Head of caudate nucleus (tissue), 42 donors: ENCODE results near the gene DOCK3.
A peak's percentile ranks its signal among the peaks of the same experiment; 100 is the strongest.
"Not testable (repeated sequence)": the region's sequence is repeated elsewhere in the genome, so short reads cannot be mapped to it uniquely, and the experiment has no call there.

ENCODE experiments used
- DNase-seq, 42 donors: peaks; one replicate each; pipeline versions ENCODE4 v3.0.0 to v3.0.0-alpha.2; 2020 to 2021; ENCODE audit warnings: mixed read lengths in 7 of 42
- intact Hi-C: fragments of 100-400 bp; cut with DNase I; formaldehyde crosslinking; loops from one replicate; pipeline ENCODE4 v1.15.0; 2022

Gene DOCK3

GRCh38 chr3:50759015-50759414, 84.3 kb downstream of the DOCK3 start:
- intact Hi-C loops, result no loop called here
- no peak for DNase-seq

- intact Hi-C loops, result no loop called here
- DNase-seq, result no peak
Measured at GRCh38 chr3:50777680-50778079, 103.0 kb downstream of the DOCK3 start.

DNA sequence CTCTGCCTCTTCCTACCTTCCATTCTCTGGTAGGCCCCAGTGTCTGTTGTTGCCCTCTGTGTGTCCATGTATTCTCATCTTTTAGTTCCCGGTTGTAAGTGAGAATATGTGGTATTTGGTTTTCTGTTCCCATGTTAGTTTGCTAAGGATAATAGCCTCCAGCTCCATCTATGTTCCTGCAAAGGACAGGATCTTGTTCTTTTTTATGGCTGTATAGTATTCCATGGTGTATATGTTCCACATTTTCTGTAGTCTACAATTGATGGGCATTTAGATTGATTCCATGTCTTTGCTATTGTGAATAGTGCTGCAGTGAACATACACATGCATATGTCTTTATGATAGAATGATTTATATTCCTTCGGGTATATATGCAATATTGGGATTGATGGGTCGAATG, 107.0 kb downstream of the DOCK3 start:
- DNase-seq, intact Hi-C loops: not testable (repeated sequence)

DNA sequence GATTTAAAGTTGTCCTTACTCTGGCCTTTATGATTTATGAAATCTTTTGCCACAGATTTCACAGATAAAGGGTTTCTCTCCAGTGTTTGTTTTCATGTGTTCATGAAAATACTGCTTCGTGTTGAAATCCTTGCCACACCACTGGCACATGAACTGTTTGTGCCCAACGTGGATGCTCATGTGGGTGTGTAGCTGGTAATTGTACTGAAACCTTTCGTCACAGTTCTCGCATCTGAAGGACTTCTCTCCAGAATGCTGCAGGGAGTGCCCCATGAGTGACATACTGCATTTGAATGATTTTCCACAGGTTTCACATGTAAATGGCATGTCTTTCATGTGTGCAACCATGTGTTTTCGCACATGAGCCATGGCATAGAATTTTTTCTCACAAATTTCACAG, 111.9 kb downstream of the DOCK3 start:
- no peak for DNase-seq
- intact Hi-C loops, result no loop called here

DNA sequence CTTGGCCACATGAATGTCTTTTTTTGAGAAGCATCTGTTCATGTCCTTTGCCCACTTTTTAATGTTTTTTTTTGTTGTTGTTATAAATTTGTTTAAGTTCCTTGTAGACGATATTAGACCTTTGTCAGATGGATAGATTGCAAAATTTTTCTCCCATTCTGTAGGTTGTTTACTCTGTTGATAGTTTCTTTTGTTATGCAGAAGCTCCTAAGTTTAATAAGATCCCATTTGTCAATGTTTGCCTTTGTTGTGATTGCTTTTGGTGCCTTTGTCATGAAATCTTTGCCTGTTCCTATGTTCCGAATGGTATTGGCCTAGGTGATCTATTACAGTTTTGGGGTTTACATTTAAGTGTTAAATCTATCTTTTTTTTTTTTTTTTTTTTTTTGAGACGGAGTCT, 116.2 kb downstream of the DOCK3 start:
- intact Hi-C loops, result not testable (repeated sequence)

DNA sequence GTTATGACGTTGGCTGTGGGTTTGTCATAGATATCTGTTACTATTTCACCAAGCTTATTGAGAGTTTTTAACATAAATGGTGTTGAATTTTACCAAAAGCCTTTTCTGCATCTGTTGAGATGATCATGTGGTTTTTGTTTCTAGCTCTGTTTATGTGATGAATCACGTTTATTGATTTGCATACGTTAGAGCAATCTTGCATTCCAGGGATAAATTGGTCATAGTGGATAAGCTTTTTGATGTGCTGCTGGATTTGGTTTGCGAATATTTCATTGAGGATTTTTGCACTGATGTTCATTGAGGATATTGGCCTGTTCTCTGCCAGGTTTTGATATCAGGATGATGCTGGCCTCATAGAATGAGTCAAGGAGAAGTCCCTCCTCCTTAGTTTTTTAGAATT, 117.8 kb downstream of the DOCK3 start:
- intact Hi-C loops, result no loop called here
- no peak for DNase-seq

More for the DNA sequence above, 116.2 kb downstream of the DOCK3 start:
- not testable (repeated sequence) for DNase-seq

DNA sequence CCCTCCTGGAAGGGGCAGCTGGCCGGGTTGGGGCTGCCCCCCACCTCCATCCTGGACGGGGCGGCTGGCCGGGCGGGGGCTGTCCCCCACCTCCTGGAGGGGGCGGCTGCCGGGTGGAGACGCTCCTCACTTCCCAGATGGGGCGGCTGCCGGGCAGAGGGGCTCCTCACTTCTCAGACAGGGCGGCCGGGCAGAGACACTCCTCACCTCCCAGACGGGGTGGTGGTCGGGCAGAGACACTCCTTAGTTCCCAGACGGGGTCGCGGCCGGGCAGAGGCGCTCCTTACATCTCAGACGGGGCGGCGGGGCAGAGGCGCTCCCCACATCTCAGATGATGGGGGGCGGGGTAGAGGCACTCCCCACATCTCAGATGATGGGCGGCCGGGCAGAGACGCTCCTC, 129.1 kb downstream of the DOCK3 start:
- intact Hi-C loops, DNase-seq: not testable (repeated sequence)

- DNase-seq, intact Hi-C loops: not testable (repeated sequence)
Measured at GRCh38 chr3:50804376-50804775, 129.6 kb downstream of the DOCK3 start.

- intact Hi-C loops, result no loop called here
- DNase-seq, result no peak
Measured at GRCh38 chr3:50805321-50805720, 130.6 kb downstream of the DOCK3 start.

- DNase-seq, result no peak
- intact Hi-C loops, result no loop called here
Measured at GRCh38 chr3:50806031-50806430, 131.3 kb downstream of the DOCK3 start.

GRCh38 chr3:50806806-50807205, 132.1 kb downstream of the DOCK3 start:
- no peak for DNase-seq
- intact Hi-C loops, result no loop called here

- DNase-seq, result no peak
Measured at GRCh38 chr3:50807266-50807665, 132.5 kb downstream of the DOCK3 start.

DNA sequence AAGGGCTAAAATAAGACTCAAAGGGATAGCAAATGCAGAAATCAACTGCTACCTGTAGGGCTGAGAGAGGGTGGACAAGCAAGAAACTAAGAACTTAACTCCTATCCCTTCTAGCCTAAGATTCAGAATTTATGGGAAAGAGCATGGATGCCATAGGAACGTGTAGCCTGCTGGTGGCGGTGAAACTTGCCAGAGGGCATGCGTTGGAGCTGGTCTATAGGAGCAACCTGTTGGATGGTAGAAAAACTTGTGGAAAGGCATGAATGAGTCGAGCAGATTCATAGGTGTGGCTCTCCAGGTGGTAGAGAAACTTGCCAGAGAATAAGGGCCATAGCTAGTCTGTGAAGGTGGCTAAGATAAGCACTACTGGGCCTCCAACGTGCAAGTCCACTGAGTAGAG, 137.2 kb downstream of the DOCK3 start:
- DNase-seq, result no peak
- intact Hi-C loops, result no loop called here

More at GRCh38 chr3:50807266-50807665, 132.5 kb downstream of the DOCK3 start:
- intact Hi-C loops, result no loop called here

DNA sequence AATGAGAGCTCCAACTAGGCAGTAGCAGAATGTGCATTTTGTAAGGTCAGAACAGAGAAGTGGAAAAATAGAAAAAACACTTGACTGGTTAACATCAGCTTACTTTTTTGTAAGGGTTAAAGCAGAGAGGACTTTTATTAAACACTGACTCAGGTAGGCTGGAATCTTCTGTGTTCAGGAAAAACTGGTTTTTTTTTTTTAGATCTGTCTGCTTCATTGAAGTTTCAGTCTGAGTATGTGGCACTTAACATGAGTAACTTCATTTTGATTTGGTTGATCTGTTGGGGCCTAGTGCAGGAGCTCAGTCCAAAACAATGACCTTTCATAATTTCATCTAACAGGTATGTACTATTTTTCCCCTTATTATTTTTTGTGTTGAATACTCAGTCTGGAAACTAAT, 141.1 kb downstream of the DOCK3 start:
- intact Hi-C loops, result no loop called here
- DNase-seq, result no peak

- intact Hi-C loops, result no loop called here
- no peak for DNase-seq
Measured at GRCh38 chr3:50816894-50817293, 142.2 kb downstream of the DOCK3 start.

- intact Hi-C loops, result no loop called here
Measured at GRCh38 chr3:50817756-50818529, 143.2 kb downstream of the DOCK3 start.

DNA sequence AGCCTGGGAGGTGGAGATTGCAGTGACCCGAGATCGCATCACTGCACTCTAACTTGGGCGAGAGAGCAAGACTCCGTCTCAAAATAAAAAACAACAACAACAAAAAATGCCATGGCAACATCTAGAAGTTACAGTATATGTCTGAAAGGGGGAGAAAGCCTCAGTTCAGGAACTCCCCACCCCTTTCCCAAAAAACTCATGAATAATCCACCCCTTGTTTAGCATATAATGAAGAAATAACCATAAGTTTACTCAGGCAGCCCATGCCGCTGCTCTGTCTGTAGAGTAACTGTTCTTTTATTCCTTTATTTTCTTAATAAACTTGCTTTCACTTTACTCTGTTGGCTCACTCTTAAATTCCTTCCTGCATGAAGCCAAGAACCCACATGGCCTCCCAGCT, 145.2 kb downstream of the DOCK3 start:
- intact Hi-C loops, result no loop called here
- DNase-seq, result no peak

More at GRCh38 chr3:50817756-50818529, 143.2 kb downstream of the DOCK3 start:
- DNase-seq, result no peak

DNA sequence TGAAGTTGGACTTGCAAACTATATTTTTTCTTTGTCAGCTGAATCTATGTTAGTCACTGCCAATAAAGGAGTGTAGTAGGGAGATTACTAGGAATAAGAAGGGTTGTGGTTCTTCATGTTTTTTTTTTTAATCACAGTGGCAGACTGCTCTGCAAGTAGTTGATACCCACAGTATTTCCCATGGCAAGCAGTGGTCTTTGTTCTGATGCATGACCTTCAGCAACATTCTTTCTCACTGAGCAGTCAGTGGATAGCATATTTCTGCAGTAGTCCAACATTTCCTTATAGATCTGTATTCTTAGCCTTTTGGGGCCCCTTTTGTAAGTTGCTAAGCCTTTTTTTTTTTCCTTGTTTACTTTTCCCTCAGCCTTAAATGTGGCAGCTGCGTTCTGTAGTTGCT, 151.1 kb downstream of the DOCK3 start:
- intact Hi-C loops, result no loop called here
- no peak for DNase-seq

DNA sequence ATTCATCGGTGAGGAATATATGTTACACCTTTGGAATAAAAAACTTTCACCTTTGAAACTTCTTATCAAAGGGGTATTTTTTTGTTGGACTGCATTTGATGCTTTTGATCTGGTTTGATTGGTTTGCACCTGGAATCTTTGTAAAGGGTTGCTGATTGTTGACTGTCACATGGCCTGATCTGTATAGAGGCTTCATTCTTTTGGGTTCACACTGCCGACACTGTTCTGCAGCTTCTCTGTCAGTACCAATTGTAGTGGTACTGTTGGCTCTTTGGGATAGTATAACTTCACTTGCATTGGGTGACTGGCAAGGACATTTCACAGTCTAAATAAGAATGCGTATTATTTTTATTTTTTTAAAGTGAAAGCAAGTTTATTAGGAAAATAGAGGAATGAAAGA, 155.7 kb downstream of the DOCK3 start:
- DNase-seq, result peak in 28 of 42 donors; percentile 11 to 82 (median 47)
- intact Hi-C loops, result no loop called here

GRCh38 chr3:50831009-50831408, 156.3 kb downstream of the DOCK3 start:
- intact Hi-C loops, DNase-seq: not testable (repeated sequence)

GRCh38 chr3:50840983-50841489, 166.3 kb downstream of the DOCK3 start:
- intact Hi-C loops, result no loop called here

More at GRCh38 chr3:50840983-50841489, 166.3 kb downstream of the DOCK3 start:
- no peak for DNase-seq
